ENCODE data around the gene DPH1.

The DPH1 gene

GRCh38 chr17:2082003-2082781 is 52.2 kb downstream of the DPH1 start:
- no peak for DNase-seq

GRCh38 chr17:2083613-2084035 is 53.7 kb downstream of the DPH1 start:
- DNase-seq = no peak

GRCh38 chr17:2084036-2084765 is 54.2 kb downstream of the DPH1 start:
- no peak for DNase-seq

- DNase-seq = no peak
Measured at GRCh38 chr17:2084766-2085647, 55.1 kb downstream of the DPH1 start.

GRCh38 chr17:2085648-2085949 is 55.6 kb downstream of the DPH1 start:
- no peak for DNase-seq

- DNase-seq = no peak
Measured at GRCh38 chr17:2086306-2086705, 56.4 kb downstream of the DPH1 start.

GRCh38 chr17:2087597-2088211 is 57.8 kb downstream of the DPH1 start:
- peak; percentile 45 for DNase-seq

GRCh38 chr17:2089021-2089422 is 59.1 kb downstream of the DPH1 start:
- no peak for DNase-seq

GRCh38 chr17:2090210-2090641 is 60.3 kb downstream of the DPH1 start:
- DNase-seq = peak; percentile 47

- no peak for DNase-seq
Measured at GRCh38 chr17:2090804-2091534, 61.0 kb downstream of the DPH1 start.

- no peak for DNase-seq
Measured at GRCh38 chr17:2092253-2092652, 62.3 kb downstream of the DPH1 start.

GRCh38 chr17:2093349-2093748 is 63.4 kb downstream of the DPH1 start:
- DNase-seq = no peak

Measured in CD4-positive, alpha-beta T cell treated with Interleukin-17A for 4 hours (primary cell).